ENCODE results near the gene CDK7.
"Not testable (repeated sequence)": the region's sequence is repeated elsewhere in the genome, so short reads cannot be mapped to it uniquely, and the experiment has no call there.

The CDK7 gene

GRCh38 chr5:69219939-69220338 is 14.7 kb upstream of the CDK7 start:
- H3K4me3 ChIP-seq (ENCODE audit: low read depth, low read length), result no peak overlapping the region
- TF ChIP-seq, protein P1, sequence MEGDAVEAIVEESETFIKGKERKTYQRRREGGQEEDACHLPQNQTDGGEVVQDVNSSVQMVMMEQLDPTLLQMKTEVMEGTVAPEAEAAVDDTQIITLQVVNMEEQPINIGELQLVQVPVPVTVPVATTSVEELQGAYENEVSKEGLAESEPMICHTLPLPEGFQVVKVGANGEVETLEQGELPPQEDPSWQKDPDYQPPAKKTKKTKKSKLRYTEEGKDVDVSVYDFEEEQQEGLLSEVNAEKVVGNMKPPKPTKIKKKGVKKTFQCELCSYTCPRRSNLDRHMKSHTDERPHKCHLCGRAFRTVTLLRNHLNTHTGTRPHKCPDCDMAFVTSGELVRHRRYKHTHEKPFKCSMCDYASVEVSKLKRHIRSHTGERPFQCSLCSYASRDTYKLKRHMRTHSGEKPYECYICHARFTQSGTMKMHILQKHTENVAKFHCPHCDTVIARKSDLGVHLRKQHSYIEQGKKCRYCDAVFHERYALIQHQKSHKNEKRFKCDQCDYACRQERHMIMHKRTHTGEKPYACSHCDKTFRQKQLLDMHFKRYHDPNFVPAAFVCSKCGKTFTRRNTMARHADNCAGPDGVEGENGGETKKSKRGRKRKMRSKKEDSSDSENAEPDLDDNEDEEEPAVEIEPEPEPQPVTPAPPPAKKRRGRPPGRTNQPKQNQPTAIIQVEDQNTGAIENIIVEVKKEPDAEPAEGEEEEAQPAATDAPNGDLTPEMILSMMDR (IDR thresholded peaks at IDR 0.05; ENCODE audit: borderline replicate concordance, insufficient read depth, low read depth, low read length), result no peak

- H3K4me3 ChIP-seq (ENCODE audit: low read depth, low read length), result not testable (repeated sequence)
These were observed 14.3 kb upstream of the CDK7 start for GRCh38 chr5:69220371-69220770.

GRCh38 chr5:69220833-69221232 is 13.9 kb upstream of the CDK7 start:
- H3K4me3 ChIP-seq (ENCODE audit: low read depth, low read length), result not testable (repeated sequence)

GRCh38 chr5:69224520-69224919 is 10.2 kb upstream of the CDK7 start:
- TF ChIP-seq, protein P1 (IDR thresholded peaks at IDR 0.05; ENCODE audit: borderline replicate concordance, insufficient read depth, low read depth, low read length), result no peak
- no peak overlapping the region for H3K4me3 ChIP-seq (ENCODE audit: low read depth, low read length)

DNA sequence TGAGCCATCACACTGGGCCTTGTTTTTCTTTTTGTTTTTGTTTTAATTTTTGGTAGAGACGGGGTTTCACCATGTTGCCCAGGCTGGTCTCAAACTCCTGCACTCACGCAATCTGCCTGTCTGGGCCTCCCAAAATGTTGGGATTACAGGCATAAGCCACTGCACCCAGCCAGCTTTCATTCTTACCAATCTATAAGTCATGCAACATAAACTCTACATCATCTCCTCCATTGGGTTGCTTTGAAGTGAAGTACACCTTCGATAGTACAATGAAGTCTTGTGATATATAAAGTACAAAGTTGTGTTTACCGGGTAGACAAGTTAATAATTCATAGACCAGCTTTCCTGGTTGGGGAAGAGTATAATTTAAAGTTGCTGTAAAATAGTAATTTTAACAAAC is 8.8 kb upstream of the CDK7 start:
- H3K4me3 ChIP-seq (ENCODE audit: low read depth, low read length), result no peak overlapping the region
- TF ChIP-seq, protein P1 (IDR thresholded peaks at IDR 0.05; ENCODE audit: borderline replicate concordance, insufficient read depth, low read depth, low read length), result no peak

- TF ChIP-seq, protein P1 (IDR thresholded peaks at IDR 0.05; ENCODE audit: borderline replicate concordance, insufficient read depth, low read depth, low read length), result no peak
- no peak overlapping the region for H3K4me3 ChIP-seq (ENCODE audit: low read depth, low read length)
These were observed 4.5 kb upstream of the CDK7 start for GRCh38 chr5:69230181-69230580.

- TF ChIP-seq, protein P1 (IDR thresholded peaks at IDR 0.05; ENCODE audit: borderline replicate concordance, insufficient read depth, low read depth, low read length), result no peak
- no peak overlapping the region for H3K4me3 ChIP-seq (ENCODE audit: low read depth, low read length)
These were observed 3.4 kb upstream of the CDK7 start for GRCh38 chr5:69231281-69231680.

- TF ChIP-seq, protein P1 (IDR thresholded peaks at IDR 0.05; ENCODE audit: borderline replicate concordance, insufficient read depth, low read depth, low read length), result no peak
- no peak overlapping the region for H3K4me3 ChIP-seq (ENCODE audit: low read depth, low read length)
These were observed 2.8 kb upstream of the CDK7 start for GRCh38 chr5:69231851-69232250.

DNA sequence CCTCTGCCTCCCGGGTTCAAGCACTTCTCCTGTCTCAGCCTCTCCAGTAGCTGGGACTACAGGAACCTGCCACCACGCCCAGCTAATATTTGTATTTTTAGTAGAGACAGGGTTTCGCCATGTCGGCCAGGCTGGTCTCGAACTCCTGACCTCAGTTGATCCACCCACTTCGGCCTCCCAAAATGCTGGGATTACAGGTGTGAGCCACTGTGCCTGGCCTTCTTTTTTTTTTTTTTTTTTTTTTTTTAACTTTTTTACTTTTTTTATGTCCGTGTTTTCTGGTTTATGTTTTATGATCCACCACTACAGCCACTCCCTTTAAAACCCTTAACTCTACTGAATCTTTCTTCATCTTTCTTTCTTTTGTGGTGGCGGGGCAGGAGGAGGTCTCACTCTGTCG is 2.0 kb downstream of the CDK7 start:
- H3K4me3 ChIP-seq (ENCODE audit: low read depth, low read length), result not testable (repeated sequence)
